SU-DHL-6 (cell line): ENCODE measurements around the gene CNTNAP5.

Source experiments
- CTCF ChIP-seq: fragments of 200-600 bp; sonication (generic); IDR thresholded peaks from one replicate; pipeline ENCODE4 v1.5.1; 2017; ENCODE audit warnings: antibody characterized with exemption, mild to moderate bottlenecking, low read length, moderate library complexity; ENCODE audit not compliant: insufficient read depth, poor library complexity, severe bottlenecking
- EZH2phosphoT487 ChIP-seq: fragments of 200-600 bp; sonication (generic), shearing (Covaris generic); conservative IDR thresholded peaks from 2 replicates; pipeline ENCODE4 v1.6.1; 2018; ENCODE audit warnings: mild to moderate bottlenecking, antibody characterized with exemption, low read length, moderate library complexity, mixed read lengths

- no peak for TF ChIP-seq CTCF
- no peak for TF ChIP-seq EZH2phosphoT487
Observed at GRCh38 chr2:124258140-124258880, 233.2 kb downstream of the CNTNAP5 start.
